GM21515 (cell line): Measurements from ENCODE around the gene MEIOB.
"Not testable (repeated sequence)": the region's sequence is repeated elsewhere in the genome, so short reads cannot be mapped to it uniquely, and the experiment has no call there.

Experiments used
- ATAC-seq: cut with Tn5 transposase; IDR thresholded peaks from one replicate; pipeline ENCODE4 v1.9.1; 2021; ENCODE audit not compliant: unreplicated experiment

MEIOB gene

DNA sequence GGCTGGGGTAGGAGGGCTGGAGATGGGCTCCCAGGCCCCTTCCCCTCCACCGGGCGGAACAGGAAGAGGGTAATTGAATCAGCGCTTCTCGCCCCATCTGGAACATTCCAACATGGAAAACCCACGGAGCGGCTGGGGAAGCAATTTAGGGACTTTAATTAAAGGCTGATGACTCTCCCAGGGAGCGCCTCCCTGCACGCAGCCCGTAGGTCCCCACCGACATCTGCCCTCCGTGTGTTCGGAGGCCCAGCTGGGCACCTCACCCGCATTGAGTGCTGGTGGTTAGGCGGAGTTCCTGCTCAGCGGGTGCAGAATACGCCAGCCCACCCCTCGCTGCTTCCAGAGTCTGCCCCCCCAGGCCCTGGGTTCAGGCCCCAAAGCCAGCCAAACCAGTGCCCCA is 36.2 kb upstream of the MEIOB start:
- ATAC-seq, result no peak

DNA sequence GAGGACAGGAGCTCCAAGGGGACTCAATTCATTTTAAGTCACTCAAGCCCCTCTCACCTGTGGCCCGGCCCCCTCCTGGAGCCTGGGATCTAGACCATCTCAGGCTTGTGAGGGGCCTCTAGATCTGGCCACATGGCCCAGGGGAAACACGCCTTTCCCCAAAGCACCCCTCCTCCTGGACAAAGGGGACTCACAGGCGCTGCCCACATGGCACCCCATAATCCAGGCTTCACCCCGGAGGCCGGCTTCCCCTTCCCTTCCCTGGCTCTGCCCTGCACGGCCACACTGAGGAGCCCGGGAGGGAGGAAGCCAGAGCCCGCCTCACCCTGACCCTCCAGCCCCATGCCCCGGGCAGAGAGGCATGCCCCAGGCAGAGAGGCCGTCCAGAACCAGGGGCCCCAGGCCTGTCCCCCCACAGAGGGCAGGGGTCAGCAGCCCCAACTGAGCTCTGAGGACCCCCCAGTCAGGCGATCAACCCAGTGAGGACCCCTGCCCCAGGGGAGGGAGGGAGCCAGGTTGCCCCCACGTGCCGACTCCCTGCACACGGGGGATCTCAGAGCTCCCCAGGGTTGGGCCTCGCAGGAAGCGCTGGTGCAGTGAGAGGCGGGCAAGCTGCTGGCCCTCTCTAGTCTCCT is 35.4 kb upstream of the MEIOB start:
- no peak for ATAC-seq

GRCh38 chr16:1906846-1907165 is 34.8 kb upstream of the MEIOB start:
- ATAC-seq, result no peak

- no peak for ATAC-seq
These were observed 34.3 kb upstream of the MEIOB start for GRCh38 chr16:1906055-1906845.

GRCh38 chr16:1903845-1904840 is 32.2 kb upstream of the MEIOB start:
- no peak for ATAC-seq

- ATAC-seq, result no peak
These were observed 31.2 kb upstream of the MEIOB start for GRCh38 chr16:1903220-1903574.

DNA sequence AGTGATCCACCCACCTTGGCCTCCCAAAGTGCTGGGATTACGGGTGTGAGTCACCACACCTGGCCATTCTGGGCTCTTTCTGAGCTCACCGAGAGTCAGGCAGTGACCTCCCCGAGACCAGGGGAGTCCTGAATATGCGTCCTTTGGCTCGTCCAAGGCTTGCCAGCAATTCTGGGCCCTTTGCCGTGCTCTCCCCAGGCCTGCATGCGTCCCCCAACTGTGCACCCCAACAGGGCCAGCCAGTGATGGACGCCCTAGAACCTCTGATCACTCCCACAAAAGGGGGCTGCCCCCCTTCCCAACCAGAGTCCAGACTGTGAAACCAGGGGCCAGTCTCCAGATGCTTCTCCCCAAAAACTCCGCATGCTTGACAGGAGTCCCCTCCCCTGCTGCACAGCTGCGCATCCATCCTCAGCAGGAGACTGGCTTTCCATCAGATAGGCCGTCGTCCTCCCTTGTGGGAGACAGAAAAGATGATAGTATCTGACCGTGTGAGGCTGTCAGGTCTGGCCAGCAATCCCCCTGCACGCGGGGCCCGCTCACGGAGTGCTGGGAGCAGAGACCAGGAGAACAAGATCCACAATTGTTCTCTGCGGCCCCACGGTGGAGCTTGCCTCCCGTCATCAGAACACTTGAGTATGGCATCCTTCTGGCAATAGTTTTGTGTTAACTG is 30.7 kb upstream of the MEIOB start:
- no peak for ATAC-seq

DNA sequence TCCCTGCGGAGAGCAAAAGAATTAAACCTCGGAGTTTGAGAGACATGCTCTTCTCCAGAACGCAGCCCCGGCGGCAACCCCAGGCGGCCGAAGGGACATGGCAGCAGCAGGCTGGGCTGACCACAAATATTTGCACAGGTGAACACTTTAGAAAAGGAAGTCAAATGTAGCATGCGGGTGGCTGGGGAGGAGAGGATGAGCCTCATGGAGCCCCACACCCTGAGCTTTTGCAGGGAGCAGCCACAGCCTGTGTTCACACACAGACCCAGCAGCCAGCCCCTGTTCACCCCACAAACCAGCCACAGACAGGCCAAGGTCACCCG is 28.4 kb upstream of the MEIOB start:
- ATAC-seq, result no peak

DNA sequence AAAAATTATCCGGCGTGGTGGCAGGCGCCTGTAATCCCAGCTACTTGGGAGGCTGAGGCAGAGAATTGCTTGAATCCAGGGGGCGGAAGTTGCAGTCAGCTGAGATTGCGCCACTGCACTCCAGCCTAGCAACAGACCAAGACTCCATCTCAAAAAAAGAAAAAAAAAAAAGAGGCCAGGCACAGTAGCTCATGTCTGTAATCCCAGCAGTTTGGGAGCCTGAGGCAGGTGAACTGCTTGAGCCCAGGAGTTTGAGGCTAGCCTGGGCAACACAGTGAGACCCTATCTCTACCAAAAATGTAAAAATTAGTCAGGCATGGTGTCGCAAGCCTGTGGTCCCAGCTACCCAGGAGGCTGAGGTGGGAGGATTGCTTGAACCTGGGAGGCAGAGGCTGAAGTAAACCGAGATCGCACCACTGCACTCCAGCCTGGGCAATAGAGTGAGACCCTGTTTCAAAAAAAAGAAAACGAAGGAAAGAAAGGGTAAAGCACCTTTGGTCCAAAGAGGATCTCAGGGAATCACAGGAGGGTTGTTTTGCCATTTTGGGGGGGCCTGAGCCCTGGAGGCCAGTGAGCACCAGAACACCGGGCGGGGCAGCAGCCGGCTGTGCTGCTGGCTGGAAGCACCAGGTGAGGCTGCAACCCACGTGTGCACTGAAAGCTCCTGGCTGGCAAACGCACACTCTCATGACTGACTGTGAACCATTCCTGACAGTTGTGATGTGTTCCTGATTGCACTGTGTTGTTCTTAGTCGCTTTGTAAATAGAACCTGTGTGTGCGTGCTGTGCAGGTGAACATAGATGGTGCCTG is 27.9 kb upstream of the MEIOB start:
- ATAC-seq, result no peak

DNA sequence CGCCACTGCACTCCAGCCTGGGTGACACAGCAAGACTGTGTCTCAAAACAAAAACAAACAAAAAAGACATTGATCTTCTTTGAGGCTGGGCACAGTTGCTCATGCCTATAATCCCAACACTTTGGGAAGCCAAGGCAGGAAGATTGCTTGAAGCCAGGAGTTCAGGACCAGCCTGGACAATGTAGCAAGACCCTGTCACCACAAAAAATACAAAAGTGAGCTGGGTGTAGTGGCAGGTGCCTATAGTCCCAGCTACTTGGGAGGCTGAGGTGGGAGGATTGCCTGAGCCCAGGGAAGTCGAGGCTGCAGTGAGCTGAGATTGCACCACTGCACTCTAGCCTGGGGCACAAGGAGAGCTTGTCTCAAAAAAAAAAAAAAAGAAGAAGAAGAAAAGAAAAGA is 25.7 kb upstream of the MEIOB start:
- ATAC-seq, result not testable (repeated sequence)

- ATAC-seq, result no peak
These were observed 24.1 kb upstream of the MEIOB start for GRCh38 chr16:1895949-1896675.

- no peak for ATAC-seq
These were observed 23.1 kb upstream of the MEIOB start for GRCh38 chr16:1895068-1895467.

DNA sequence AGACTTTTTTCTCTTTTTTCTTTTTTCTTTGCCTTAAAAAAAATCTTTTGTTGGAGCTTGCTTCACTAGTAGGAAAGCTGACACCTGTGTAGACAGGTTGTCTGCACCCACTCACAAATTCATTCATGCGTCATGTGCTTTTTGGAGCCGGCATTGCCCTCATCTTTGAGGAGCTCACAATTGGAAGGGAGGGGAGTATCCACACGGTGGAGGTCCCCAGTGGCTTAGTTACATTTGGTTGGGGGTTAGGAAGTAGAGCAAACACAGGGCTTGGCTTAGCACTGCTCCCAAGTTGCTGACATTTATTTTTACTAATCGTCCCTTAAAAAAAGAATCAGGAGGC is 18.7 kb upstream of the MEIOB start:
- no peak for ATAC-seq

DNA sequence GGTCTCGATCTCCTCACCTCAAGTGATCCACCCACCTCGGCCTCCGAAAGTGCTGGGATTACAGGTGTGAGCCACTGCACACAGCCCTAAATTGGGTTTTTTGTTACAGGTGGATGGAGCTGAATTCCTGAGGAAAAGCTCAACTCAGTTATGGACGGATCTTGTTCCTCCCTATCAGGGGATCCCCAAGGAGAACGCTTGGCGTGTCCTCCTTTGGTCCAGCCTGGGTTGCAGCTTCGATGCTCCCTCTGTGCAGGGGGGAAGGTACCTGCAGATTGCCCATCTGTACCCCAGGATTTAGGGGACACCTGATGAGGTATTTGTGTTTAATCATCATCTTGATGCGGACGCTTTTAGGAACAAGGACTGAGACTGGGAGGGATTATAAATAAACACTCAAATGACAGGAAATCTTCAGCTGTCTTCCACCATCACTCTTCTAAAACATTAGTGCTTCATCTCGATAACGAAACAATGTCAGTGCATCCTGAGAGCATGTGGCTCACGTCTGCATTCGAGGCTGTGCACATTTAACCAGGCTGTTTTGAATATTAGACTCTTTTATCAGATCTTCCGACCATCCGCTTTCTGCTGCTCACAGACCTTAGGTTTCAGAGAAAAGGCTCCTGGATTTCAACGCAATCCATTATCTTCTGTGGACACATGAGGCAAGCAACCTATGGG is 18.2 kb upstream of the MEIOB start:
- ATAC-seq, result no peak

DNA sequence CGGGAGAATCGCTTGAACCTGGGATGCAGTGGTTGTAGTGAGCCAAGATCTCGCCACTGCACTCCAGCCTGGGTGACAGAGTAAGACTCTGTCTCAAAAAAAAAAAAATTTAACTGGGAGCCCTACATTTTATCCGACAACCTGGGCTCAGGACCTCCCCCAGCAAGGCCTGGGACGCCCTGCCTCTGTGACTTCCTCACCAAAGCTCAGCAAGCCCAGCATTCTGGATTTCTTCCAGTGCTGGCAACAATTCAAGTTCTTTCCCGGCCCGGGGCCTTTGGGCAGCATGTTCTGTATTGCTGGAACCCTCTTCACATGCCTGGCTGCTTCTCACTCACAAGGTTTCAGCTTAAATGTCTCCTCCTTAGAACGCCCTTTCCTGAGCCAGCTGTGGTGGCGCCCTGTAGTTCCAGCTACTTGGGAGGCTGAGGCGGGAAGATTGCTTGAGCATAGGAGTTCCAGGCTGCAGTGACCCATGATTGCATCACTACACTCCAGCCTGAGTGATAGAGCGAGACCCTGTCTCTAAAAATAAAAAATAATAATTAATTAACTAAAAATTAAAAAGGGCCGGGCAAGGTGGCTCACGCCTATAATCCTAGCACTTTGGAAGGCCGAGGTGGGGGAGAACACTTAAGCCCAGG is 15.9 kb upstream of the MEIOB start:
- ATAC-seq, result no peak

DNA sequence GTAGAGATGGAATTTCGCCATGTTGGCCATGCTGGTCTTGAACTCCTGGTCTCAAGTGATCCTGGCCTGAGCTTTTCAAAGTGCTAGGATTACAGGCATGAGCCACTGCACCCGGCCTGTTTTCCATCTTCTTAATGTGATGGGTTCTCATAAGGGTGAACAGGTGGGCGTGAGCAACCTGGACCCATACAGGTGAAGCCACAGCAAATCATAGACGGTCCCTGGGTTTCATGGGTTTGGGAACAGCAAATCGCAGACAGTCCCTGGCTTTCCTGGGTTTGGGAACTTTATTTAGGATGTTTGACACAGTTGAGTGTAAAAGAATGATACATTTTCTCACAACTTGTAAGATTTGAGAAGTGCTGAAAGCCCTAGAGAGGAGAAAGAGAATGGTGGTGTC is 12.9 kb upstream of the MEIOB start:
- no peak for ATAC-seq

DNA sequence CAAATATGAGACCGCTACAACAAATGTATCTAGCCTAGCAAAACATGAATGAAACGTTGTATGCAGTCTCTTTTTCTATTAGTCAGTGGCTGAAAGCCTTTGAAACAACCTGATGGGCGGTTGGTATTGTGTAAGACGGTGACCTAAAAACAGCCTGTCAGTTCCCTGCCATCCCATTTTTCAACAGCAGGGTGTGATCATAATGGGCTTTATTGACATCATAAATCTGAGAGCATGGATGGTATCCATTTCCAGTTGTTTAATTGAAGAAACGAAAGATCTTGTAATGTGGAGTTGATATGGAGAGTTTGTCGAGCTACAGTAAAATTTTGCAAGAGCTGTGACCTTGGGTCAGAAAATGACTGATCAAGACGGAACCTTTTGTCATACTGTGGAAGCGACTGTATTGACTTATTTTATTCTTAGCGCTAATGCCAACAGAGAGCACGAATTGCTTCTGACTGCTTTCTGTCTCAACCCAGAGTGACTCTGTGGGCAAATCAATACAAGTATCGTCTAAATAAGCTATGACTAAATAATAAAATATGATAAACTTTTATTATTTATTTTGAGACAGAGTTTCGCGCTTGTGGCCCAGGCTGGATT is 12.3 kb upstream of the MEIOB start:
- ATAC-seq, result no peak

DNA sequence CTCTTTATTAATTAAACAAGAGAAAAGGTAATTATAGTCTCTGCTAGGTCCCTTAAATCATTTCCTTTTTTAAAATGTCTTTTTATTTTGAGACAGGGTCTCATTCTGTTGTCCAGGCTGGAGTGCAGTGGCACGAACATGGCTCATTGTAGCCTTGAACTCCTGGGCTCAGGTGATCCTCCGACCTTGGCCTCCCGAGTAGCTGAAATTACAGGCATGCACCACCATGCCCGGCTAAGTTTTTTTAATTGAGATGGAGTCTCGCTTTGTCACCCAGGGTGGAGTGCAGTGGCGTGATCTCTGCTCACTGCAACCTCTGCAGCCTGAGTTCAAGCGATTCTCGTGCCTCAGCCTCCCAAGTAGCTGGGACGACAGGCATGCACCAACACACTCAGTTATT is 9.2 kb upstream of the MEIOB start:
- ATAC-seq, result not testable (repeated sequence)

GRCh38 chr16:1879477-1879876 is 7.5 kb upstream of the MEIOB start:
- ATAC-seq, result no peak
